Measurements from ENCODE around the gene ATG2A. TPM values are rescaled to one million over a fixed set of nuclear protein-coding genes. Genes with fewer than 3 reads are reported as not detected.
A peak's percentile ranks its signal among the peaks of the same experiment; 100 is the strongest.

ATG2A gene
- total and polyA plus RNA-seq, 10 donors, result 14.3 to 57.3 (median 34.0) TPM

DNA sequence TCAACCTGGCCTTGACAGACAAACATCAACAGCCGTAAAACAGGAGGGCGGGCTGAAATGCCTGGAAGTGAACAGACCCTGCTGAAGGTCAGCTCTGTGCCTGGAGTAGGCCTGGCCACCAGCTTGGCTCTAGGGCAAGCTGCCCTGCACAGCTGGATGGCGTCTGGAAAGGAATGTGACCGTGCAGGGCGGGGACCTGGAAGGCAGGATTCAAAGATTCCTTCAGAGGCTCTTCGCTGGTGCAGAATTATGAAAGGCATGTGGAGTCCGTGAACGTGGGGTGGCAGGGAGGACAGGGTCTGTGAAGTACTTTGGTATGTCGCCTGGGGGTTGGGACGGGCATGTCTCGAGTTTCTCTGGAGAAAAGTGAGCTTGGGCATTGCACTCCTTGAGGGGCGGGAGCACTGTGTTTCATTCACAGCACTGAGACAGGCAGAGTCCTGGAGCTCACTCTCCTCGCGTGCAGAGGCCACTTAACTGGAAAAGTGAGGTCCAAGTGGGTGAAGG lies 40.1 kb downstream of the ATG2A start:
- Histone ChIP-seq H3K27ac (peak overlapping the region; percentile 67 to 98 (median 96)), H3K9me3 (no peaks in the 10 kb centered on the region), H3K36me3 (peaks cover 0 to 43% (median 17%) of the 10 kb centered on the region in 6 donors), H3K4me1 (peaks cover 63 to 93% (median 89%) of the 10 kb centered on the region in 6 donors), H3K4me3 (peak overlapping the region; percentile 86 to 99 (median 95)), H3K27me3 (replicated peaks in 1 of 7) (no peaks in the 10 kb centered on the region)
- intact Hi-C loops (cut with DNase I; ENCODE audit: low total_unique reads), result no loop called here
- WGBS, 5 donors, result 19 to 46% (median 37%) methylated on average over 14 of the region's 14 CpGs
- TF ChIP-seq, protein P1, sequence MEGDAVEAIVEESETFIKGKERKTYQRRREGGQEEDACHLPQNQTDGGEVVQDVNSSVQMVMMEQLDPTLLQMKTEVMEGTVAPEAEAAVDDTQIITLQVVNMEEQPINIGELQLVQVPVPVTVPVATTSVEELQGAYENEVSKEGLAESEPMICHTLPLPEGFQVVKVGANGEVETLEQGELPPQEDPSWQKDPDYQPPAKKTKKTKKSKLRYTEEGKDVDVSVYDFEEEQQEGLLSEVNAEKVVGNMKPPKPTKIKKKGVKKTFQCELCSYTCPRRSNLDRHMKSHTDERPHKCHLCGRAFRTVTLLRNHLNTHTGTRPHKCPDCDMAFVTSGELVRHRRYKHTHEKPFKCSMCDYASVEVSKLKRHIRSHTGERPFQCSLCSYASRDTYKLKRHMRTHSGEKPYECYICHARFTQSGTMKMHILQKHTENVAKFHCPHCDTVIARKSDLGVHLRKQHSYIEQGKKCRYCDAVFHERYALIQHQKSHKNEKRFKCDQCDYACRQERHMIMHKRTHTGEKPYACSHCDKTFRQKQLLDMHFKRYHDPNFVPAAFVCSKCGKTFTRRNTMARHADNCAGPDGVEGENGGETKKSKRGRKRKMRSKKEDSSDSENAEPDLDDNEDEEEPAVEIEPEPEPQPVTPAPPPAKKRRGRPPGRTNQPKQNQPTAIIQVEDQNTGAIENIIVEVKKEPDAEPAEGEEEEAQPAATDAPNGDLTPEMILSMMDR (IDR thresholded peaks at IDR 0.05 in 8 of 11, conservative IDR thresholded peaks at IDR 0.05 in 3 of 11), result no peak
- TF ChIP-seq POLR2AphosphoS5 (IDR thresholded peaks at IDR 0.05), result peak in 1 of 3 donors; percentile 42
- DNase-seq, result peak; percentile 83

DNA sequence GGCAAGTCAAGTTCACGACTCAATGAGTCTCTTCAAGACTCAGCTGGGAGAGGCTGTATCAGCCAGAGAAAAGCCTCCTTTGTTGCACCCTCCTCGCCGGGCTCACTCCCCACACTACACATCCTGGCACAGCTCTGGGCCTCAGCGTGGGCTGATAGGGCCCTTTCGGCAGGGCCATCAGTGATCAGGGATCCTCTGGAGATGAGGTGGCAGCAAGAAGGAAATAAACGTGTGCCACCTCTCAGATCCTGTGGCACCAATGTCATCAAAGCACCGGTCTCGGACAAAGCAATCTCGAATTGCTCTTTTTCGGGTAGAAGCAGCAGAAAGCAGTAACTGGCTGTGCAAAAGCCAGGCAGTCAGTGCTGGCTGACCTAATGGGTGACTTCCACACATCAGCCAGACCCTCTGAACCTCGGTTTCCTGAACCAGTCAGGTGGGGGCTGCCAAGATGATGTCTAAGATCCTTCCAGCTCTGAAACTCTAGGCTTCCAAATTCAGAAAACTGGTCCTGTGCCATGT lies 40.7 kb downstream of the ATG2A start:
- DNase-seq, result peak; percentile 82
- no peaks in the 10 kb centered on the region for H3K9me3 ChIP-seq
- WGBS, 5 donors, result 23 to 40% (median 33%) methylated on average over 8 to 11 of the region's 11 CpGs
- peak overlapping the region; percentile 86 to 99 (median 95) for H3K4me3 ChIP-seq
- H3K27ac ChIP-seq, result peak overlapping the region; percentile 67 to 98 (median 96)
- H3K4me1 ChIP-seq, result peaks cover 67 to 93% (median 91%) of the 10 kb centered on the region in 6 donors
- peaks cover 0 to 49% (median 21%) of the 10 kb centered on the region in 6 donors for H3K36me3 ChIP-seq
- intact Hi-C loops (cut with DNase I; ENCODE audit: low total_unique reads), result no loop called here
- no peaks in the 10 kb centered on the region for H3K27me3 ChIP-seq (replicated peaks in 1 of 7)
- TF ChIP-seq, protein P1 (IDR thresholded peaks at IDR 0.05 in 8 of 11, conservative IDR thresholded peaks at IDR 0.05 in 3 of 11), result no peak
- TF ChIP-seq POLR2A (IDR thresholded peaks at IDR 0.05) (no peak), POLR2AphosphoS5 (IDR thresholded peaks at IDR 0.05) (peak in 1 of 3 donors; percentile 1)

DNA sequence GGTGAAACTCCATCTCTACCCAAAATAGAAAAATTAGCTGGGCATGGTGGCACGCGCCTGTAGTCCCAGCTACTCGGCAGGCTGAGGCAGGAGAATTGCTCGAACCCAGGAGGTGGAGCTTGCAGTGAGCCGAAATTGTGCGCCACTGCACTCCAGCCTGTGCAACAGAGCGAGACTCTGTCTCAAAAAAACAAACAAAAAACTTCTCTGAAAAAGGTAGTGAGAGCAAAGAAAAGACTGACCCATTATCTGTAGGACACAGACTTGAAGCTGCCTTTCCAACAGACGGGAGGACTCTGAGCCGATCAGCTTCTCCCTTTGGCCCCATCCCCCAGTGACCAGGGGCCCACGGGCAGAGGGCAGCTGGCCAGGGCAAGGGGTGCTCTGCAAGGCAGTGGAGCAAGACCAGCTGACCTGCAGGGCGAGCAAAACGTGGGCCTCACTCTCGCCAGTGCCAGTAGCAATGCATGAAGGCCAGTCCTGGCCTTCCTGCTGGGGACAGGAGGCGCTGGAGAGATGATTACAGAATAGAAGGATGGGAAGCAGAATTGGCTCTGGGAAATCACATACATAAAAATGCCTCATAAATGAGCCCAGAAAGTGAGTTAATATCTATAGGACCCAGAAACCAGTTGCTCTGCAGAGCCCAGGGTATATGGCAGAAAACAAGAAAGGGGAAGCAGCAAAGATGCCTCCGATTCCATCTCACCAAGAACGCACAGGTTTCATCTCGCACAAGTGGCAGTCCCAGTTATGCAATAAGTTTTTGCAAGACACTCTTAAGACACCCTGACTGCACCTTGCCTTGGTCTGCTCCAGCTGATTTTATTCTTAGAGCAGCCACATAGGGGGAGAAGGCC lies 41.4 kb downstream of the ATG2A start:
- Histone ChIP-seq H3K4me3 (peak overlapping the region; percentile 86 to 99 (median 95)), H3K27me3 (replicated peaks in 1 of 7) (no peaks in the 10 kb centered on the region), H3K9me3 (no peaks in the 10 kb centered on the region), H3K27ac (peak overlapping the region; percentile 36 to 98 (median 96)), H3K4me1 (peaks cover 67 to 93% (median 91%) of the 10 kb centered on the region in 6 donors), H3K36me3 (peaks cover 0 to 56% (median 25%) of the 10 kb centered on the region in 6 donors)
- peak; percentile 22 to 68 (median 60) for TF ChIP-seq POLR2AphosphoS5 (IDR thresholded peaks at IDR 0.05)
- TF ChIP-seq, protein P1 (IDR thresholded peaks at IDR 0.05 in 8 of 11, conservative IDR thresholded peaks at IDR 0.05 in 3 of 11), result no peak
- intact Hi-C loops (cut with DNase I; ENCODE audit: low total_unique reads), result no loop called here
- 51 to 64% (median 55%) methylated on average over 17 of the region's 17 CpGs for WGBS, 5 donors
- DNase-seq, result peak; percentile 85
